ENCODE measurements around the gene ESRRA.

The ESRRA gene

DNA sequence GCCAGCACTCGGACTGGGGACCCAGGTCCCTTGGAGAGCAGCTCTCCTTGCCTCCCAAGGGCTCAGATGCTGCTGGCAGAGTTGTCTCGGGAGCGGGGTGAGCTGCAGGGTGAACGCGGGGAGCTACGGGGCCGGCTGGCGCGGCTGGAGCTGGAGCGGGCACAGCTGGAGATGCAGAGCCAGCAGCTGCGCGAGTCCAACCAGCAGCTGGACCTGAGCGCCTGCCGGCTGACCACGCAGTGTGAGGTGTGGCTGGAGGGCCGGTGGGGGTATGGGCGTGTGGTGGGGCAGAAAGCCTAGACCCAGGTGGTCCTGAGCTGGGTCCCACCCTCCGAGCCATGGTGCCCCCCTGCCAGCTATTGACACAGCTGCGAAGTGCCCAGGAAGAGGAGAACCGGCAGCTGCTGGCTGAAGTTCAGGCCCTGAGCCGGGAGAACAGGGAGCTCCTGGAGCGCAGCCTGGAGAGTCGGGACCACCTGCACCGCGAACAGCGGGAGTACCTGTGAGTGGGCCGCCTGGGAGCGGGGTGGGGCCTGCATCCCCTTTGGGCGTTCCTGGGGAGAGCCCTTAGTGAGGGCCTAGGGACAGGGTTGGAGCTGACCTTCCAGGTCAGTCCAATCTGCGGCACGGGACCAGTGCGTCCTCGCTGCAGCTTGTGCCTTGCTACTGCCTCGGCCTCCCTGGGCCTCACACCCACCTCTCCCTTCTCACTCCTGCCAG is 47.8 kb downstream of the ESRRA start:
- no peak for DNase-seq

DNA sequence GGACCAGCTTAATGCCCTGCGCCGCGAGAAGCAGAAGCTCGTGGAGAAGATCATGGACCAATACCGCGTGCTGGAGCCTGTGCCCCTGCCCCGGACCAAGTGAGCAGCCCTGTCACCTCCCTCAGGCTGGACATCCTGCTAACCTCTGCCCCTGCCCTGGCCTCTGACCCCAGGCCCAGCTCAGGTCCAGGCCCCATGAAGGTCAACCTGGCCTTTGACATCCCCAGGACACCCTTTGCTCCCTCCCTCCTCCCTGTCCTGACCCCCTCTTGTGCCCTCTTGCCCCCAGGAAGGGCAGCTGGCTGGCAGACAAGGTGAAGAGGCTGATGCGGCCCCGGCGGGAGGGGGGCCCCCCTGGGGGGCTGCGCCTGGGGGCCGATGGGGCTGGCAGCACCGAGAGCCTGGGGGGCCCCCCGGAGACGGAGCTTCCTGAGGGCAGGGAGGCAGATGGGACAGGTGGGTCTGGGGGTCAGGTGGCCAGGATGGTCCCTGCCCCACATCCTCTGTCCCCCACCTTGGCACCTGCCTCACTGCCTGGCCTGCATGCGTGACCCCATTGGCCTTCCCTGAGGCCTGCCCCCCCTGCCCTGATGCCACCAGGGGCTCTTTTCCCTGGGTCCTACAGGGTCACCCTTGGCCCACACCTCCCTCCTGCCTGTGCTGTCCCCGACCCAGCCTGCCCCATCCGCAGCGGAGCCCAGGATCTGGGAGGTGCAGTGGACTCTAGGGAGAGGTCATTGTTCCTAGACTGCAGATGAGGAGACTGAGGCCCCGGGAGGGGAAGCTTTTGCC is 48.6 kb downstream of the ESRRA start:
- no peak for DNase-seq

DNA sequence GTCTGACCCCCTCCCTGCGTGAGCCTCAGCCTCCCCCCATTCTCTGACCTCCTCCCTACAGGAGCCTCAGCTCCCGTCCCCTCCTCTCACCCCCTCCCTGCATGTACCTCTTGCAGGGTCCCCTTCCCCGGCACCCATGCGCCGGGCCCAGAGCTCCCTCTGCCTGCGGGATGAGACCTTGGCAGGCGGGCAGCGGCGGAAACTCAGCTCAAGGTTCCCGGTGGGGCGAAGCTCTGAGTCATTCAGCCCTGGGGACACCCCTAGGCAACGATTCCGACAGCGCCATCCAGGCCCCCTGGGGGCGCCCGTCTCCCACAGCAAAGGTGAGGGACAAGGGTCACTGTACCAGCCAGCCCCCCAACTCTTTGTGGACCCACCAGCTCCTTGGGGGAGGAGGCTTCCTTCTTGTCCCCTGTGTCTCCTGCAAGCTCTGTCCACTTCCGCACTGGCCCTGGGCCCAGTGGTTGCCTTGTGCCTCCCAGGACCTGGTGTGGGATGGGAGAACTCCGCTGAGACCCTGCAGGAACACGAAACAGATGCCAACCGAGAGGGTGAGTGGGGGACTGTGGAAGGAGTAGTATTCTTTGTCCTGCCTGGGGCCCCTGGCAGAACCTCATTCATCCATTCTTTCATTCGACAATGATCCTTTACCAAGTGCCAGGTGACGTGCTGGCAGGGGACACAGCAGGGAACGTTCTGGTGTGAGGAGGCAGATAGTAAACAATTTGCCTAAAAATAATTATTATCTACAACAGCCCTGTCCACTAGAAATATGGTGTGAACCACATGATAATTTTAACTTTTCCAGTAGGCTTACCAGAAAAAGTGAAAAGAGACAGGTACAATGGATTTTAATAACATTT is 50.0 kb downstream of the ESRRA start:
- DNase-seq: peak; percentile 46

DNA sequence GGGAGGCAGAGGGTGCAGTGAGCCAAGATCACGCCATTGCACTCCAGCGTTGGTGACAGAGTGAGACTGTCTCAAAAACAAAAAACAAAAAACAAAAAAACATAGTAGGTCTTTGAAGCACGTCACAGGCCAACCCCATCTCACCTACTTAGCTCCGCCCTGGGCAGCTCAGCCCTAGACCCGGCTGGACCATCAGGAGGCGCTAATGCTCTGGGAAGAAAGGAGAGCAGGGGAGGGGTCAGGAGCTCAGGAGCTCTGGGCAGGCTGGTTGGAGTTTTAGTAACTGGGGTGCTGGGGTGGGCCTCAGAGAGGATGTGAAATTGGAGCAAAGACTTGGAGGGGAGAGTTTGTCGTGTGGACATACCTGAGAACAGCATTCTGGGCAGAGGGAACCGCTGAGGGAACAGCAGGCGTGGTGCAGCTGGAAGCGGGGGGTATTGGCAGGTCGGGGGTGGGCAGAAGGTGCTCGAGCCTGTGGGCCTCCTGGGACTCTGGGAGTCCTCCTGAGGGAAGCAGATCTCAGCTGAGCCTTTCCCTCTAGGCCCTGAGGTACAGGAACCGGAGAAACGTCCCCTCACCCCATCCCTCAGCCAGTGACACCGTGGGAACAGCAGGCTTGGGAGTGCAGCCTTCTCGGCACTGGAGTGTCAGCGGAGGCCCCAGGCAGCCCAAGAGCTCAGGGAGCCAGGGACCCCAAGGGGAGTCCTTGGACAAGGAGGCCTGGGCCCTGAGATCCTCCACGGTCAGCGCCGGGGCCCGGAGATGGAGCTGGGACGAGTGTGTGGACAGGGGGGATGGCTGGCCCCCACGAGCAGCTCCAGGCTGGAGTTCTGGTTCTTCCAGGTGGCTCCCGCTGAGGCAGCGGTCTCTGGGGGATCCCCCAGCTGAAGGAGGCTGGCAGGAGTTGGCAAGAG is 51.4 kb downstream of the ESRRA start:
- DNase-seq: peak; percentile 23

DNA sequence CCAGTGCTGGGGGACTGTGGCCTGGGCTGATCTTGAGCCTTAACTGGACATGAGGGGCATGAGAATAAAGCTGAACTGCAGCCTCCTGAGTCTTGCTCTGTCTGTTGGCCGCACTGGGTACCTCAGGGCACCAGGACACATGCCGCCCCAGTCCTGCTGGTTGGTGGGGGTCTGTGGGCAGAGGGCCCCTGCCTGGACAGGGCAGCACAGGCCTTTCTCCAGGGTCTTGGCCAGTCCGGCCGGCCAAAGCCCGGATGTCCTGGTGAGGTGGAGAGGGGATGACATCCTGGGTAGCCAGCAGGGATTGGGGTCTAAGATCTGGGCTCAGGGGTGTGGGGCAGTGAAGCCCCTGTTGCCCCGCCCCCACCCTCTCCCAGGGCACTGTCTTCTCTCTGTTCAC is 52.1 kb downstream of the ESRRA start:
- DNase-seq: no peak

DNA sequence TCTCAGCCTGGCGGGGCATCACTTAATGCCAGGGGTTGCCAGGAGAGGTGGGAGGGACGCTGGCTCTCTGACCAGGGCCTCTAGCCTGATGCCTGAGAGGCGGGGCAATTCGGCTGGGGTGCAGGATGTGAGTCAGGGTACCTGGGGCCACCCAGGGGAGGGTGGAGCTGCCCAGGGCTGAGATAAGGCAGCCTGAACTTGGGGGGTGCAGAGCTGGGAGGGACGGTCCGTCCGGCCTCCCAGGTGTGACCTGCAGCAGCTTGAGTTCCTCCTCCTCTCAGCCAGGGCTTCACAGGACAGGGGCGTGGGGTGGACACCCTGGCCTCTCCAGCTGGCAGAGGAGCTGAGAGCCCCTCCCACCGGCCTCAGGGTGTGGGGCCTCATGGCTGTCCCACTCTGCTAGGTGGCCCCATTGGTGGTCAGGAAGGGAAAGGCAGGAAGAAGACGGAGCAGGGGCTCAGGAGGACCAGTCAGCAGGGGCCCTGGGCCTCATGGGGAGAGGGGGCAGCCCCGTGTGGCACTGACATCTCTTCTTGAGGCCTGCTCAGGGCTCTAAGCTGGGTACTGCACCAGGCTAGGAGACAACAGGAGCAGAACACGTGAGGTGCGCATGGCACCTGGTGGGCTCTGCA is 52.7 kb downstream of the ESRRA start:
- no peak for DNase-seq

DNA sequence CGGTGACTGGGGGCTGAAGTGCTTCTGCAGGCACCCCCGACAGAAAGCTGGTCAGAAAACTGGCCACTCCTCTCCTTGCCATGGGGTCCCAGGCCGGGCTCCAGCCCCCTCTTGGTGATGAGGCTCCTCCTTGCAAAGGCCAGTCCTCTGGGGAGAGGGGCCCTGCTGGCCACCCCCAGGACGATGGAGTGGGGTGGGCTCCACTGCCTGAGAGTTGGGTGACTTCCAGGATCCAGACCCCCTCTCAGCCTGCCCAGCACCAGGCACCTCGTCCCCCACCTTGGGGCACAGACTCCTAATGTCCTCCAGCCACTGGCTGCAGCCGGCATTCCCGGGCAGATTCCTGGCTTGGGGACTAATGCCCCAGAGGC is 53.2 kb downstream of the ESRRA start:
- no peak for DNase-seq

DNA sequence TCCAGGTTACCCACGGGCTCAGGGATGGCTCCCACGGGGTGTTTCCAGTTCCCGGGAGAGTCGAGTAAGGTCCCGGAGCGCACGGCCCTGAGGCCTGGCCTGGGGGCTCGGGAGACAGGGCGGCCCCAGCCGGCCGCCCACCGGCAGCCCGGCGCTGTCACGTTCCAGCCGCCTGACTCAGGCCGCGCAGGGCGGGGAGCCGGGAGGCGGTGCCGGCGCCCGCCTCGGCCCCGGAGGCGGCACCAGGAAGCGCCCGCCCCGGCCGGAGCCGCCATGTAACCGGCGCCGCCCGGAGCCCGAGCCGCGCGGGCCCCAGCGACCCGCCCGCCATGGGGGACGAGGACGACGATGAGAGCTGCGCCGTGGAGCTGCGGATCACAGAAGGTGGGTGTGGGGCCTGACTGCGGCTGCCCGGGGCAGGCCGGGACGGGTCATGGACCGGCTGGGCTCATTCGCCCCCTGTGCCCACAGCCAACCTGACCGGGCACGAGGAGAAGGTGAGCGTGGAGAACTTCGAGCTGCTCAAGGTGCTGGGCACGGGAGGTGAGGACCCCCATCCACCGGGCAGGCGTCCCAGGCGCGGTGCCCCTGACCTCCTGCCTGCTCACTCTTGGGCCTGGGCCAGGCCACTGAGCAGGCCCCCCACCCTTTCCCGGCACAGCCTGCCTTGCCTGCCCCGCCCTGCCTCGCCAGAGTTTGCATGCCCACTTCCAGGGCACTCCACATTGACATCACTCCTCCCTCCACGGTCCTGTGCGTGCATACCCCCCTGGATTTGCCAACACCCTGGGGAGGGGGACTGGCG is 53.8 kb downstream of the ESRRA start, which contains the start of gene RPS6KA4:
RPS6KA4 (plus strand) TSS at position 256 of the 805 bp plus-strand sequence; CDS start at position 330, 74 bp downstream.
- peak; percentile 33 for DNase-seq

DNA sequence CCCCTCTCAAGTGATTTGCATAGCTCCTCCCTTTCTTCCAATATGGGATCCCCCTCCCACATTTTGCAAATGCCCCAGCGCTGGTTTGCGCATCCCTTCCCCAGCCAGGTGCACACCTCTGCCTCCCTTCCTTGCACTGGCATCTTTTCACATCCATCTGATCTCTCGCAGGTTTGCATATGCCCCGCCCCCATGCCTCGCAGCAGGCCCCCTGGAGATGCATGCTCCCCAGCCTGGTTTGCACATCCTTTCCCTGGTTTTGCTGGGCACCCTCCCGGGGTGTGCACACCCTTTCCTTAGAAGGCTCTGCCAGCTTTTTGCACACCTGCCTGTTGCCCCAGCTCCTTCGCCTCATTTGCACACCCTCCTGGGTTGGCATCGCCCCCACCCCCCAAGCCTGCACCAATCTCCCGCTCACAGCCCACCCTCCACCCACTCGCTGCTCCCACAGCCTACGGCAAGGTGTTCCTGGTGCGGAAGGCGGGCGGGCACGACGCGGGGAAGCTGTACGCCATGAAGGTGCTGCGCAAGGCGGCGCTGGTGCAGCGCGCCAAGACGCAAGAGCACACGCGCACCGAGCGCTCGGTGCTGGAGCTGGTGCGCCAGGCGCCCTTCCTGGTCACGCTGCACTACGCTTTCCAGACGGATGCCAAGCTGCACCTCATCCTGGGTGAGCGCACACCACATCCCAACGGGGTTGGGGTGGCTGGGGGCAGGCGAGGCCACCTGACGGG is 54.6 kb downstream of the ESRRA start:
- no peak for DNase-seq

DNA sequence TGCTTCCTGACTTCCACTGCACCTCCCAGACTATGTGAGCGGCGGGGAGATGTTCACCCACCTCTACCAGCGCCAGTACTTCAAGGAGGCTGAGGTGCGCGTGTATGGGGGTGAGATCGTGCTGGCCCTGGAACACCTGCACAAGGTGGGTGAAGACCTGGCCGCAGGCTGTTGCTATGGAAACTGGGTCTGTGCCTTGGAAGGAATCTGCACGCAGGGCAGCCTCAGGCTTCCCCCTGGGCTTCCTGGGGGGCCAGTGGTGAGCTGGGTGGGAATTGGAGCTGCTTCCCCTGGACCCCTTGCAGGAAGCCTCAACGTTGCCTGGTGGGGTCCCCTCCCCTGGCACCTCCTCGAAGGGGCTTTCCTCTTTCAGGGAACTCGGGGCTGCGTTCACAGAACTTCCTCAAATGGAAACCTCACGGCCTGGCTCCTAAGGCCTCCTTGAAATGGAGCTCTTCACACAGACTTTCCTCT is 55.2 kb downstream of the ESRRA start:
- DNase-seq: peak; percentile 38

DNA sequence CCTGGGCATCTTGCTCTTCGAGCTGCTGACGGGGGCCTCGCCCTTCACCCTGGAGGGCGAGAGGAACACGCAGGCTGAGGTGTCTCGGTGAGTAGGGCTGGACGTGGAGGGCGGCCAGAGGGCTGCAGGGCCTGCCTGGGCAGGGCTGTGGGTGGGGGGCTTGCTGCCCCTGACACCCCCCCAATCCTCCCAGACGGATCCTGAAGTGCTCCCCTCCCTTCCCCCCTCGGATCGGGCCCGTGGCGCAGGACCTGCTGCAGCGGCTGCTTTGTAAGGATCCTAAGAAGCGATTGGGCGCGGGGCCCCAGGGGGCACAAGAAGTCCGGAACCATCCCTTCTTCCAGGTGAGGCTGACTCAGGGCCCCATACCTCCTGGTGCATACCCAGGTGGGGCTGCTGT is 56.3 kb downstream of the ESRRA start:
- DNase-seq: no peak

DNA sequence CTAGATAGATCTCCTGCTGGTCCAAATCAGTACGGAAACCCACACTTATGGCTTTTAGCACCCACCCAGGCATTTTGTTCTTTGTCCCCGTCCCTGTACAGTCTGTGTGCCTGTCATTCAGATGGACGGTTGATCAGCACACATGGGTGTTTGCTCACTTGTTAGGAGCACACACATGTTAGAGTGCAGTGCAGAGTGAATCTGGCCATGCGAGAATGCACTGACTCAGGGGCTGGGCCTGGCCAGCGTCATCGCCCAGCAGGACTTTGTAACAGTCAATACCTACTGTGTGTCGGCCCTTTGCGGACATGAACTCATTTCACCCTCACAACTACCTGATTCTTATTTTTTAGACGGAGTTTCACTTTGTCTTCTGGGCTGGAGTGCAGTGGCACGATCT is 57.0 kb downstream of the ESRRA start:
- DNase-seq: no peak

DNA sequence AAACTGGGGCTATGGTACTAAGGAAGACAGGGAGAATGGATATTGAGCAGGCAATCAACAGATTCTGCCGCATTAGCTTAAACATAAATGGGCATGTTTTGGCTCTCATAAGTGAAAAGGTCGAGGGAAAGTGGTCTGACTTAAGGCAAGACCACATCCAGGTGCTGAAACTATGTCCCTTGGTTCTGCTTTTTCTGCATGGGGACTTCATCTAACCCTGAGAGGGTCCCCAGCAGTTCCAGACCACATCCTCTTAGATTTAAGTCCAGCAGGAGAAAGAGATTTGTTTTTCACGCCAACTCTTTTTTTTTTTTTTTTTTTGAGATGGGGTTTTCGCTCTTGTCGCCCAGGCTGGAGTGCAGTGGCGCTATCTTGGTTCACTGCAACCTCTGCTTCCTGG is 59.1 kb downstream of the ESRRA start:
- DNase-seq: no peak

DNA sequence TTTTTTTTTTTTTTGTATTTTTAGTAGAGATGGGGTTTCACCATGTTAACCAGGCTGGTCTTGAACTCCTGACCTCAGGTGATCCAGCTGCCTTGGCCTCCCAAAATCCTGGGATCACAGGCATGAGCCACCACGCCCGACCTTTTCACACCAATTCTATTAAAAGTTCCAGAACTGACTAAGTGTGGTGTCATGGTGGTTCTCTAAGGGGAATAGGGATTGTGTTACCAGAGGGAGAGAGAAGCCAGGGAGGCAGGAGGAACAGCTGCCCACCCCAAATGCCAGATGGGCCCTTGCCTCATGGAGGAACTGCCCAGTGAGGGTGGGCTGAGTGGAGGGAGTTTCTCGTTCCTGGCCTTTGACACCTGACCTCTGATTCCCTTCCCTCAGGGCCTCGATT is 59.6 kb downstream of the ESRRA start:
- no peak for DNase-seq
